Activated CD8-positive, alpha-beta memory T cell treated with anti-CD3 and anti-CD28 coated beads for 48 hours (primary cell): ENCODE results near the gene SEPHS2.
"Not testable (repeated sequence)": the region's sequence is repeated elsewhere in the genome, so short reads cannot be mapped to it uniquely, and the experiment has no call there.

Experiments used
- DNase-seq, 3 experiments: peaks; one replicate each; pipeline ENCODE4 v3.0.0-alpha.2; 2020; ENCODE audit warnings: low read depth in 2 of 3, low spot score in 2 of 3

The SEPHS2 gene

DNA sequence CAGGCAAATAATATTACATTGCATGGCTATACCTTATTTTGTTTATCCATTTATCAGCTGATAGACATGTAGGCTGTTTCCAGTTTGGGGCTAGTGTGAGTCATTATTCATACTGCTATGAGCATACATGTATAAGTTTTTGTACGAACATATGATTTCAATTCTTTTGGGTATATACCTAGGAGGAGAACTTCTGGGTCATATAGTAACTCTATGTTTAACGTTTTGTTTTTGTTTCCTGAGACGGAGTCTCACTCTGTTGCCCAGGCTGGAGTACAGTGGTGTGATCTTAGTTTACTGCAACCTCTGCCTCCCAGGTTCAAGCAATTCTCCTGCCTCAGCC lies 24.5 kb upstream of the SEPHS2 start:
- DNase-seq = no peak

DNA sequence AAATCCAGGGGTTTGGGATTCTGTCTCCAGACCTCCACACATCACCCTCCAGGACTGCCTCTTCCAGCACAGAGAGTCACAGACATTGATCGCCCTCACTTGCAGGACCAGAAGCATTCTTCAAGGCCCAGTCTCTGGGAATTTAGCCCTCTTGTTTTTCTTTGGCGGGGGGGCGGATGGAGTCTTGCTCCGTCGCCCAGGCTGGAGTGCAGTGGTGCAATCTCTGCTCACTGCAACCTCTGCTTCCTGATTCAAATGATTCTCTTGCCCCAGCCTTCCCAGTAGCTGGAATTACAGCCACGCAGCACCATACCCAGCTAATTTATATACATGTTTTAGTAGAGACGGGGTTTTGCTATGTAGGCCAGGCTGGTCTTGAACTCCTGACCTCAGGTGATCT lies 18.4 kb upstream of the SEPHS2 start:
- no peak for DNase-seq

DNA sequence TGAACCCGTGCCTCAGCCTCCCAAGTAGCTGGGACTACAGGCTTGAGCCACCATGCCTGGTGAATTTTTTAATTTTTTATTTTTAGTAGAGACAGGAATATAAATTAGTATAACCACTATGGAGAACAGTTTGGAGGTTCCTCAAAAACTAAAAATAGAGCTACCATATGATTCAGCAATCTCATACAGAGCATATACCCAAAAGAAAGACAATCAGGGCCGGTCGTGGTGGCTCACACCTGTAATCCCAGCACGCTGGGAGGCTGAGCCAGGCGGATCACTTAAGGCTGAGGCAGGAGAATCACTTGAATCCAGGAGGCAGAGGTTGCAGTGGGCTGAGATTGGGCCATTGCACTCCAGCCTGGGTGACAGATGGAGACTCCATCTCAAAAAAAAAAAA lies 15.8 kb upstream of the SEPHS2 start:
- not testable (repeated sequence) for DNase-seq

DNA sequence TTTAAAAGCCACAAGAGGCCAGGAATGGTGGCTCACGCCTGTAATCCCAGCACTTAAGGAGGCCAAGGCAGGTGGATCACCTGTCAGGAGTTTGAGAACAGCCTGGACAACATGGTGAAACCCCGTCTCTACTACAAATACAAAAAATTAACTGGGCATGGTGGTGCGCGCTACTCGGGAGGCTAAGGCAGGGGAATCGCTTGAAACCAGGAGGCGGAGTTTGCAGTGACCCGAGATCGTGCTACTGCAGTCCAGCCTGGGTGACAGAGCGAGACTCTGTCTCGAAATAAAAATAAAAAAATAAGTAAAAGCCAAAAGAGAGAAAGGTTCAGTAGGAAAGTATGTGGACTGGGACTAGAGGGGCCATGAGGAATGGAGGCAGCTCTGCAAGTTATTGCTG lies 13.8 kb upstream of the SEPHS2 start:
- no peak for DNase-seq

DNA sequence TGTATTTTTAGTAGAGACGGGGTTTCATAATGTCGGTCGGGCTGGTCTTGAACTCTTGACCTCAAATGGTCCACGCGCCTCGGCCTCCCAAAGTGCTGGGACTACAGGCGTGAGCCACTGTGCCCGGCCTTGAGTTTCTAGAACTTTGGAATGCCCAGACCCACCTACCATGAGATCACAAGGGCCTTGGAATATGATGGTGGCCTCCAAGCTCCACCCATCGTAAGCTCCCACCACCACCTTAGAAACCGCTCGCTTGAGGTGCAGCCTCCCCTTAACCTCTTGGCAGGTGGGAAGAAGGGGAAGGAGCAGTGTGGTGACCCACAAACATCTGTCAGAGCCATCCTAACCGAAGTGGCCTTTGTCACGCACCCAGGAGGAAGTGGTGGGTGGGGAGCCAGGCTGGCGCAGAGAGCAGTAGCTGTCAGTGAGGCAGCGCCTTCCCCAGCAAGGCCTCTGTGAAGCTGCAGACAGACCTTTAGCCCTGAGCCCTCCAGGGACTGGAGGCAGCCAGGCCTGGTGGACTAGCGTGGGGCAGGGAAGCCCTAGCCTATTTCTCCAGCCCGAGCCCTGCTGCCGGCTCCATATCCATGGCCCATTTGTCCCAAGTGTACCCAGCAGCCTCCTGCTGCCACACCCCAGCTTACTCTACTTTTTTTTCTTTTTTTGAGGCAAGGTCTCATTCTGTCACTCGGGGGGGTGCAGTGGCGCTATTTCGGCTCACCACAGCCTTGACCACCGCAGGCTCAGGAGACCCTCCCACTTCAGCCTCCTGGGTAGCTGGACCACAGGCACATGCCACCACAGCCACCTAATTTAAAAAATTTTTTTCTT lies 13.1 kb upstream of the SEPHS2 start:
- DNase-seq = peak; percentile 69 to 80 (median 79)

GRCh38 chr16:30457743-30458560 lies 12.3 kb upstream of the SEPHS2 start:
- no peak for DNase-seq

GRCh38 chr16:30457256-30457655 lies 11.6 kb upstream of the SEPHS2 start:
- no peak for DNase-seq

DNA sequence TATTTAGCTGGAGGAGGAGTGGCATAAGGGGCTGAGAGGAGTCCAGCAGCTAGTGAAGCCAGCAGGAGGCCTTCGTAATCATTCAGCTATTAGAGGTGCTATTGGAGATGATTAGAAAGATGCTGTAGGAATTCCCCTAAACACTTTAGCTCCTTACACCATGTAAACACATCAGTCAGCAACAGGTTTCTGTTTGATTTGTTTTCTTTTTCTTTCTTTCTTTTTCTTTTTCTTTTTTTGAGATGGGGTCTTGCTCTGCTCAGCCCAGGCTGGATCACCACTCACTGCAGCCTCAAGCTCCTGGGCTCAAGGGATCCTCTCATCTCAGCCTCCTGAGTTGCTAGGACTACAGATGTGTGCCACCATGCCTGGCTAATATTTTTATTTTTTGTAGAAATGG lies 10.6 kb upstream of the SEPHS2 start:
- DNase-seq = no peak

- not testable (repeated sequence) for DNase-seq
Observed at GRCh38 chr16:30452709-30453580, 7.3 kb upstream of the SEPHS2 start.

- DNase-seq = no peak
Observed at GRCh38 chr16:30449116-30449435, 3.4 kb upstream of the SEPHS2 start.

- DNase-seq = no peak
Observed at GRCh38 chr16:30447512-30448226, 2.0 kb upstream of the SEPHS2 start.

DNA sequence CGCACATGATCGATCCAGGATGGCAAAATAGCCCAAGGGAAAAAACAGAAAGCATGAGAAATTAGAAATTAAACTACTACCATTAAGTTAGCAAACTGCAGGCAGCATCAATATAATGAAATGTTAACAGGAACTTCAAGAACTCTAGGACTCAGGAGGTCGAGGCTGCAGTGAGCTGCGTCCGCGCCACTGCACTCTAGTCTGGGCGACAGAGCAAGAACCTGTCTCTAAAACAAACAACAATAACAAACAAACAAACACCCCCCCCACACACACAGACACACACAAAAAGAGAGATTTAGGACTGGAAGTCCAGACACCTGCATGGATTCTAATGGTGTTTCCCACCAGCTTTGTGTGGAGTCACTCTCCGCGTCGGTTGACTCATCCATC lies 525 bp upstream of the SEPHS2 start:
- DNase-seq = no peak

DNA sequence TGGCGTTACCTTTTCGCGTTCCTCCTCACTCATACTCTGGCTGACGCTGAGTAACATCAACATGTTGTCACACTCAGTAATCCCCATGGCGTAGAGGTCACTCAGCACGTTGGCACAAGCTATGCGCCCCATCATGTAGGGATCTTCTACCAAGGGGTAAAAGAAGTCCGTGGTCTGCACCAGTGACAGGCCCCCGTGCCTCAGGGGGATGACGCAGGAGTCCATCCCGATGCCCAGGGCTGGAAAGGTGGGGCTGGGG lies 596 bp downstream of the SEPHS2 start:
- no peak for DNase-seq

GRCh38 chr16:30444231-30445148 lies 1.2 kb downstream of the SEPHS2 start:
- DNase-seq = no peak

DNA sequence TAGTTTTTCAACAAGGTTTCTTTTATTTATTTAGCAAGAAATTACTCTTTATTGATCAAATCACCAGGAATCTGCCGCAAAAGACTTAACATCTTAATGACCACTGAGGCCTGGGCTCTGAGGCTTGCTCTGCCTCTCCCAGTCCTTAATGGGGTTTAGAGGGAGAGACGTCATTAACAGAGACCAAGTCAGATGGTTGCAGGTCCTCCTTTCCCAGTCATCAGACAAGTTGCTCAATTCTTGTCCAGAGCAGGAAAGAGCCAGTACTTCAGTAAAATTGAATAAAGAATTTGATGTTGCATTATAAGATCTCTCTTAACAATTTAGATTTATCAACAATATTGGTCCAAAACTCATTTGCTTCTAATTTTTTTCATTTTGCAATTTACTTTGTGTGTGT lies 2.0 kb downstream of the SEPHS2 start:
- no peak for DNase-seq

DNA sequence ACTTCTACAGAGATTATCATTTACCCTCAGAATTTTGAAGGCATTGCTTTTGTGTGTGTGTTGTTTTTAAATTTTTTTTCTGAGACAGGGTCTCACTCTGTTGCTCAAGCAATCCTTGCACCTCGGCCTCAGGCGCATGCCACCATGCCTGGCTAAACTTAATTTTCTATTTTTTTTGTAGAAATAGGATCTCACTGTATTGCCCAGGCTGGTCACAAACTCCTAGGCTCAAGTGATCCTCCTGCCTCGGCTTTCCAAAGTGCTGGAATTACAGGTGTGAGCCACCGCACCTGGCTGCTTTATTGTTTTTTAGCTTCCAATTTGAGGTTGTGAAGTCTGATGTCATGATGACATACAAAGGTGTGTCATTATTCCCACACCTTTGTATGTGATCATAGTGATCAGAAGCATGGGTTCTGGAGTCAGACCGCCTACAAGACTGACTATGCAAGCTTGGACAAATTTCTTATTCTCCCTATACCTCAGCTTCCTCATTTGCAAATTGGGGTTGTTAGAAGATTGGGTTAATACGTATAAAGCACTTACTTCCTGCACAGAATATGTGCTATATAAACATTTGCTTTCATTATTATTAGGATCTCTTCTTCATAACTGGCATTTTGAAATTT lies 5.8 kb downstream of the SEPHS2 start:
- DNase-seq = no peak

- DNase-seq = no peak
Observed at GRCh38 chr16:30438835-30439234, 6.8 kb downstream of the SEPHS2 start.

DNA sequence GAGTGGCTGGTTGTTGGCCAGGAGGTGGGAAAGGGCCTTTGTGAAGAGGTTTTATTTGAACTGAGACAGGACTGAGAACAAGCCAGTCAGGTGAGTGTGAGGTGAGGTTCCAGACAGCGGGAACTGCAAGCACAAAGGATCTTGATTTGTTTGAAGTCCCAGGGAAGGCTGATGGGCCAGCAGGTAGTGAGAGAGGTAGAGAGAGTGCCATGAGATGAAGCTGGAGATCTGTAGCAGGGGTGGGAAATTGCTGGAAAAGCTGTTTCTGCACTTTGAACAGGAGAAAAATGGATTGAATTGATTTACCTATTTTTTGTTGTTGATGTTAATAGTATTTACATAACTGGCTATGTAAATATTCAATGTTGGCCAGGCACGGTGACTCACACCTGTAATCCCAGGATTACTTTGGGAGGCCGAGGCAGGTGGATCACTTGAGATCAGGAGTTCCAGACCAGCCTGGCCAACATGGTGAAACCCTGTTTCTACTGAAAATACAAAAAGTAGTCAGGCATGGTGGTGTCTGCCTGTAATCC lies 8.1 kb downstream of the SEPHS2 start:
- DNase-seq = no peak

GRCh38 chr16:30434852-30435251 lies 10.8 kb downstream of the SEPHS2 start:
- peak in 2 of 3 experiments; percentile 52 to 58 for DNase-seq
